Measurements from ENCODE around the gene COG7.
"Not testable (repeated sequence)": the region's sequence is repeated elsewhere in the genome, so short reads cannot be mapped to it uniquely, and the experiment has no call there.

Gene COG7

DNA sequence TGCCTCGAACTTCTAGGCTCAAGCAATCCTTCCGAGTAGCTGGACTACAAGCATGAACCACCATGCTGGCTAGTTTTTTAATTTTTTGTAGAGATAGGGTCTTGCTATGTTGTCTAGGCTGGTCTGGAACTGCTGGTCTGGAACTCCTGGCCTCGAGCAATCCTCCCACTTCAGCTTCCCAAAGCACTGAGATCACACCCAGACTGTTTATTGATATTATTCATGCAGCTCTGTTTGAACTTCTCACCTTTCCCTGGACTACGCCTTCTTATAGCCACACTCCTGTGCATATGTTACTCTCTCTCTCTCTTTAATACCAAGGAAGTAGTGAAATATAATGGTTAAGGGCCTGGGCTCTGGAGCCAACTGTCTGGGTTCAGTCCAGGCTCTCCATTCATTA is 4.6 kb downstream of the COG7 start:
- no peak overlapping the region for H3K4me3 ChIP-seq (ENCODE audit: low read length)

DNA sequence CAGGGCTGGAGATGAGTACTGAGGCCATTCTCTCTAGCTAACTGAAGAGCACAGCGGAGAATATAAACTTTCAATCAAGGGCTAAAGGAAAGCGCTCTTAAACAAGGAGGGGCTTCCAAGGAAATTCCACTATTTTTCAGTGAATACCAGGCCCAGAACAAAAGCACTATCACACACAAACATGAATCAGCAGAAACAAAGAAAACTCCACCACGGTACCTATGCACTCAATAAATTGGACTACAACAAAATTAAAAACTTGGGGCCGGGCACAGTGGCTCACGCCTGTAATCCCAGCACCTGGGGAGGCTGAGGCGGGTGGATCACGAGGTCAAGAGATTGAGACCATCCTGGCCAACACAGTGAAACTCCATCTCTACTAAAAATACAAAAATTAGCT is 15.4 kb downstream of the COG7 start:
- H3K4me3 ChIP-seq (ENCODE audit: low read length), result not testable (repeated sequence)

More for the DNA sequence above, 4.6 kb downstream of the COG7 start:
- TF ChIP-seq ZNF274 (IDR thresholded peaks at IDR 0.05; ENCODE audit: low read depth, low read length), result no peak

DNA sequence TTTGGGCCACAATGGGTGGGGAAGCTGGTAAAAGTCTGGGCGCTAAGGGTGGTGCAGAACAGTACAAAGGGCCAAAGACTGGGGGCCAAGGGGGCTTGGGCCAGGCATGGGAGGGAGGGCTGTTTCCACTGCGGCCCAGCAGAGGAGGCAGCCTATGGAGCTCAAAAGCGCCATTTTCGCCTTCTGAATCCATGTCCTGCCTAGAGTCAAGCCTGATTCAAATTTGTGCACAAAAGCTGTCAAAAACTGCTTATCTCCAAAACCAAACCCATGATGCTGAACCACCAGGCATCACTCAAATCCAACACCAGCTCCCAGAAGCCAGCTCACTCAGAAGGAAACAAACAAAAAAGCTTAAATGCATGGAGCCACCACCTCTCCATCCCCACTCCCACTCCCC is 16.0 kb downstream of the COG7 start:
- no peak for TF ChIP-seq ZNF274 (IDR thresholded peaks at IDR 0.05; ENCODE audit: low read depth, low read length)
- H3K4me3 ChIP-seq (ENCODE audit: low read length), result no peak overlapping the region

DNA sequence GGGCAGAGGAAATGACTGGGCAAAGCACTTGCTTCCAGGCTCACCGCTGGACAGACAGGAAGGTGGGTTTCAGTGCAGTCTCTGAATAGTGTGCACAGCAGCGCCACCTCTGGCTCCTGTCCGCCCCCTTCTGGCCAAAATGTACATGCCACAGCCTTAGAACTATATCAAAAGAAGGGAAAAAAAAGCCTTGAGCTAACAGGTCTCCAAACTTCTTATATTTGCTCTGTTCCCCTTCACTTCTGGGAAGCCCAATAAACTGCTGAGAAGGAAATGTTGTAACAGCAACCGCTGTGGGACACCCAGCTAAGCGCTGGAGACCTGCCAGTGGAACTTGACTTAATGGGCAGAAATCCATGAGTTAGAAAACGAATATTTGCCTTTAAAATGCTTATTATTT is 17.5 kb downstream of the COG7 start:
- no peak for TF ChIP-seq ZNF274 (IDR thresholded peaks at IDR 0.05; ENCODE audit: low read depth, low read length)

DNA sequence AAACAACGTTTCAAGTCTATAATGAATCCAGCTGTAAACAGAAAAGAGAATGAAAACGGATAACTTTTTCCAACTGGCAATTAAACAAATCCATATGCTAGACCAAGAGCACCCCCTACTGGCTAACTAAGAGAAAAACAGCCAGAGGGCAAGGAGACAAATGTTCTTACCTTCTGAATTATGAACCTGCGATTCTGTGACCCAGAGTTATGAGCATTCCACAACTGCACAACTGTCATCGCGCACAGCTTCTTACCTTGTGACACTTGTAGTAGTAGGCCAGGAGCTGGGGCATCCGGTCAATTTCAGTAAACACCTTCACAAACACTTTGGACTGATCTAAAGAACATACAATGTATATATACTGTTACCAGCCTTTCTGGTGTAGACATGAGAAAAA is 18.6 kb downstream of the COG7 start:
- TF ChIP-seq ZNF274 (IDR thresholded peaks at IDR 0.05; ENCODE audit: low read depth, low read length), result no peak
- H3K4me3 ChIP-seq (ENCODE audit: low read length), result no peak overlapping the region

More for the DNA sequence above, 17.5 kb downstream of the COG7 start:
- H3K4me3 ChIP-seq (ENCODE audit: low read length), result no peak overlapping the region

DNA sequence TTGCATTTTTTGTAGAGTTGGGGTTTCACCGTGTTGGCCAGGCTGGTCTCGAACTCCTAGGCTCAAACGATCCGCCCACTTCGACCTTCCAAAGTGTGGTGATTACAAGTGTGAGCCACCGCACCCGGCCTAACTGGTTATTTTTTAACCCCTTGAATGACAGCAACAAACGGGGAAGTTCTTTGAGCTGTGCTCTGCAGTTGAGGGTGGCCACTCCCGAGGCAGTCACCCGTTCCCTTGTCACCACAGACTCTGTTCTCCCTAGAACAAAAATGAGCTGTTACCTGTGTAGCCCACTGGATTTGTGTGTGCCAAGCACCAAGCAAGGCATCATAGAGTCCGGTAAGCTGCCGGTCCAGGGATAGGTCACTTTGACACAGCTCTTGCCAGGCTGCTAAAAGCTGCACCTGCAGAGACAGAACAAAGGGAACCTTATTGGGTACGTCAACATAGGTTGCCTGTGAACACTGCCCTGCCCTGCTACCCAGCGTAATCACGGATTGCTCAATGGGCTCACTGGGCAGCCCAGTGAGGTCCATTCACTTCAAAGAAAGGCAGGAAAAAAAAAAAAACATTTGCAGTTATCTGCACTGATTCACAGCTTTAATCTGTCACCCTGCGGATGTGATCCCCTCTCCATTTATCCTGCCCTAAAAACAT is 19.6 kb downstream of the COG7 start:
- no peak for TF ChIP-seq ZNF274 (IDR thresholded peaks at IDR 0.05; ENCODE audit: low read depth, low read length)
- no peak overlapping the region for H3K4me3 ChIP-seq (ENCODE audit: low read length)

DNA sequence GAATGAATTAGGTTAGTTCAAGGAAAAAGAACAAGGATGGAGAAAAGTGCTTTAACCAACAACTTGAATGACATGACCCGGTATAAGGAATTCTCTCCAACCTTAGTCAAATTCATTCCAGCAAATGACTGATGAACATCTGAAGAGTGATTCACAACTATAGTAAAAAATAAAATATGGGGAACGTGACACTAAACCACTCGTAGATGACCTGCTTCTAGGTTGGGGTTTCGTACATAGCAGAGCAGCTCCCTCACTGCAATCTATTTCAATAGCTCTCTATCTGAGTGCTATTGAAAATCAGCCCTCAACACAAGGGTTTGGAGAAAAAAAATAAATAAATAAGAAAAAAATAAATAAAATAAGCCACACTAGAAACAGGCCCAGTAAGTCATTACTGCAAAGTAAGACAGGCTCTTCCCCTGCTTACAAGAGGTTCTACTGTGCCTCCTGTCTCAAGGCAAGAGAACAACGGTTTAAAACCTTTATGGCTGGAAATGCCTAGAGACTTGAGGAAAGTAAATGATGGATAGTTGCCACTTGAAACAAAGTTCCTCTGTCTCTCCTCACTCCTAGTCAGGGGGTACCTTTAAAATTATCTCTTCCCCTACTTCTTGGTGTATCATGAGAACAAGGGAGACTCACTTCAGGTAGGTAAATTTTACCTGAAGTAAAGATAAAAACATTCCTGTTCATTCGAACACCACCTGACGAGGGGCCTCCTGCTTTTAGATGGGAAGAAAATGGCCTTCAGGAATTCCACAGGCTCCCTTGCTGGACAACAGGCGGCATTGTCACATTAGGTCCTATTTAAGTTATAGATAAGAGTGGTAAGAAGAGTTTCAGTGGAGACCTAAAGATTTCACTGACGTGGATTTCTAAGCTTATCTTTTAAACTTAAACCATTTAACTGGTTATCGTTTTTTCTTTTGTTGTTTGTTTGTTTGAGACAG is 20.5 kb downstream of the COG7 start:
- H3K4me3 ChIP-seq (ENCODE audit: low read length), result no peak overlapping the region
- TF ChIP-seq ZNF274 (IDR thresholded peaks at IDR 0.05; ENCODE audit: low read depth, low read length), result no peak

DNA sequence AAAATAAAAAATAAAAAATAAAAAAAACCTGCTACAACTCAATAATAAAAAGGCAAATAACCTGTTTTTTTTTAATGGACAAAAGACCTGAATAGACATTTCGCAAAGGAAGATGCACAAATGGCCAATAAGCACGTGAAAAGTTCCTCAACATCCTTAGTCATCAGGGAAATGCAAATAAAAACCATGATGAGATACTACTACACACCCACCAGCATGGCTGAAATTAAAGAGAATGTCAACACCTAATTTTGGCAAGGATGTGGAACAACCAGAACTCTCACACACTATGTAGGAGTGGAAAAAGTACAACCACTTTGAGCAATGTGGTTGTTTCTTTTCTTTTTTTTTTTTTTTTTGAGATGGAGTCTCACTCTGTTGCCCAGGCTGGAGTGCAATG is 24.6 kb downstream of the COG7 start:
- H3K4me3 ChIP-seq (ENCODE audit: low read length), result no peak overlapping the region
- no peak for TF ChIP-seq ZNF274 (IDR thresholded peaks at IDR 0.05; ENCODE audit: low read depth, low read length)

DNA sequence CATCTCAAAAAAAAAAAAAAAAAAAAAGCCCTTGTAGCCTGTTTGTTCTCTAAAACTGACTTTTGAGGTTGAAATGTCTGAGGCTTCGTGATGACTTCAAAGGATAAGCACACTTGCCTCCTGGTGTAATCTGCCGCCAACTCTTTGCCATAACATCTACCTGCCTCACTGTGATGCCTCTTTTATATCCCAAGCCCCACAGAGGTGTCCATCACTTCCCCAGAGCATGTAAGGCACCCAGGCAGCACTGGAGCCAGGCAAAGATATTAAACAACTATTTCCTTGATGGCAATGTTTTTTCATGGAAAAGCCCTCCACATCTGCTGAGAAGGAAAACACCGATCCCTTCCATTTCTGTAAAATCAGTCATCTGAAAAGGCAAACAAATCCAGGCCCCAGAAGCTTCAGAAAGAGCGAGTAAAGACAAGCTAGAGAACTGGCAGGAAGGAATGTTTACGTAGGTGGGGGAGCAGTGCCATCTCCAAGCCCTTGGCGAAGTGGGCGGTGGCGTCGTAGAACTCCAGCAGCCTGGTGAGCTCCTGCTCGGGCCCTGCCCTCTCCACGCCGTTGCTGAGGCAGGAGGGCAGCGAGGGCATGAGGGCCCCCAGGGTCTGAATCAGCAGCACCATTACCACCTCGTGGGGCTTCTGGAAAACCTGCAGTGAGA is 28.6 kb downstream of the COG7 start:
- no peak for TF ChIP-seq ZNF274 (IDR thresholded peaks at IDR 0.05; ENCODE audit: low read depth, low read length)
- H3K4me3 ChIP-seq (ENCODE audit: low read length), result no peak overlapping the region

DNA sequence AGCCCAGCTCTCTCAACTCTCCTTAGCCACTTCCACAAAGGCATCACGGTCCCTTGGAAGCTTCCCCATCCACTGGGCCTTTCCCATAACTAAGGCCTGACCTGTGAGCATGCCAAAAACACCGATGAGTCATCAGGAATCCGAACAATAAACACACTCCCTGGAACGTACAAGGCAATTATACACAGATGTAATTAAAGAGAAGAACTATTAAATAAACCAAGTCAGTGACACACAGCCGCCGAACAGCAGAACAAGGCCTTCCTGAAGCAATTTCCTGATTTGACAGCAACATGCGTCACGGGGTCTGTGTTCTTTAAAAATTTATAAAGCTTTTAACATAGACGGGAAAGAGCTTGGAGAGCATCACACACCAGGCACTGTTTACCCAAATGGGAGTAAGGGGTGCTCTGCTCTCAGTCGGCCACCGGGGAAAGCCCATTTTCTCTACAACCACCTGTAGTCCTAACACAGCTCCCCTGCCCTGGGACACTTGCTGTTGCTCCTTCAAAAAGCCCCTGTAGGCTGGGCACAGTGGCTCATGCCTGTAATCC is 29.4 kb downstream of the COG7 start:
- TF ChIP-seq ZNF274 (IDR thresholded peaks at IDR 0.05; ENCODE audit: low read depth, low read length), result no peak
- no peak overlapping the region for H3K4me3 ChIP-seq (ENCODE audit: low read length)

DNA sequence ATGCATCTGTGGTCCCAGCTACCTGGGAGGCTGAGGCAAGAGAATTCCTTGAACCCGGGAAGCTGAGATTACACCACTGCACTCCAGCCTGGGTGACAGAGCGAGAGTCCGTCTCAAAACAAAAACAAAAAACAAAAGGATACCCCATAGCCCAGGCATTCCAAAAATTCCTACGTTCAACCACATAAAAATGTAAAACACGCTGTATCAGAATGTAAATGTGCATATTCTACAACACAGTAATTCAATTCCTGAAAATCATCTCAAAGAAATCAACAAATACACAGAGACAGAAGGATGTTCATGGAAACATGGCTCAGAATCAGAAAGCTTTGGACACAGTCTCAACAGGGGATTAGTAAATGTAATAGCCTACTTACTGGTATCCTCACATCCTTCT is 33.0 kb downstream of the COG7 start:
- TF ChIP-seq ZNF274 (IDR thresholded peaks at IDR 0.05; ENCODE audit: low read depth, low read length), result no peak
- H3K4me3 ChIP-seq (ENCODE audit: low read length), result no peak overlapping the region

DNA sequence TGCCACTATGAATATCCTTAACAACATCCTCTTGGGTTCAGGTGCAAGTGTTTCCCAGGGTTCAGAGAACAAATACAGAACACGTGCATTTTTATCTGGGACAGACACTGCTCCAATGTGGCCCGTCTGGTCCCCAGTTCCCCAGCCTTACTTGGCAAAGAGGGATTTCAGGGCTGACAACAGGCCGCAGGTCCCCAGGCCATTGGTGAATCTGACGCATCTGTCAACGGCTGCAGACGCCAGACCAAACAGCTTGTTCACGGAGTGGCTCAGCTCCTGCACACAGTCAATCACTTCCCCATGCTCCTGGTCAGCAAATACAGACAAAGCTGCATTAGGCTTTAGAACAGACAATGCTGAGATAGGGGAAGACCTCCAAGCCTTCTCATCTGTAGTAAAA is 36.2 kb downstream of the COG7 start:
- H3K4me3 ChIP-seq (ENCODE audit: low read length), result no peak overlapping the region
- no peak for TF ChIP-seq ZNF274 (IDR thresholded peaks at IDR 0.05; ENCODE audit: low read depth, low read length)

DNA sequence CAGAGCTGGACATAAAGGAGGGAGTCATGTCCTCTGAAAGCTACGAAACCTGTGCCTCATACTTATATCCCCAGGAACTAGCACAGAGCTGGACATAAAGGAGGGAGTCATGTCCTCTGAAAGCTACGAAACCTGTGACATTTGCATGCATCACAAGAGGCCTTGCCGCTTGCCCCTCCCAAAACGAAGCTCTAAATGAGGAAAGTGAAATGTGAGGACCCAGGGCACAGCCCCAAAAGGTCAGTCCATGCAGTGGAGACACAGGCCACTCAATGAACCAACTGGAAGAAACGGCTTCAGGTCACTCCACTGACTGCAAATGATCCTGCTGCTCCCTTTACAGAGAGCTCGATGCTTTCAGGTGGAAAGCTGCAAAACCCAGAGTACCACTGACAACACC is 38.3 kb downstream of the COG7 start:
- no peak overlapping the region for H3K4me3 ChIP-seq (ENCODE audit: low read length)
- TF ChIP-seq ZNF274 (IDR thresholded peaks at IDR 0.05; ENCODE audit: low read depth, low read length), result no peak

DNA sequence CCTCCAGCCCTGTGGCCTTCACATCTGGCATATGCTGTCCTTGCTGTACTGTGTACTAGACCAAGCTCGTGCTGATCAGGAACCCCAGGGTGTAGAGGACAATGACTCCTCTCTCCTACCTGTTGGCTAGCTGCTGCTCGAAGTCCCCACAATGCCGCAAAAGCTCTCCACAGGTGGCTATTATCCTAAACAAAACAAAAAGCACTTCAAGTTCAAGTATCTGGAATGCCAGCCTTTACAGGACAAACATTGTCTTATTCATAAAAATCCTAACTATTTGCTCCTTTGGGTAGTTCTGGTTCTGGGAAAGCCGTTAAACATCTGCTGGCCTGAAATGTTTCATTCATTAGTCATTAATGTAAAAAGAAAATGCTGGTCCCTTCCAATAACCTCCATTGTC is 42.8 kb downstream of the COG7 start:
- no peak overlapping the region for H3K4me3 ChIP-seq (ENCODE audit: low read length)
- TF ChIP-seq ZNF274 (IDR thresholded peaks at IDR 0.05; ENCODE audit: low read depth, low read length), result no peak

All from GM08714 (cell line).